Prostate gland (tissue), 2 donors: ENCODE data around the gene TCF20.

Experiments
- CTCF ChIP-seq, 4 experiments: fragments of 200-600 bp in 2 of 4; fragments of 450-650 bp in 2 of 4; sonication (generic) in 2 of 4; IDR thresholded peaks; 1 replicate in 3 of 4; 2 replicates in 1 of 4; pipeline ENCODE4 v1.5.1; 2016 to 2019; ENCODE audit warnings: antibody characterized with exemption in 4 of 4, mild to moderate bottlenecking in 2 of 4, moderate library complexity in 2 of 4
- POLR2A ChIP-seq: fragments of 450-650 bp; IDR thresholded peaks from one replicate; pipeline ENCODE4 v1.6.1; 2016; ENCODE audit warnings: antibody characterized with exemption, mild to moderate bottlenecking

DNA sequence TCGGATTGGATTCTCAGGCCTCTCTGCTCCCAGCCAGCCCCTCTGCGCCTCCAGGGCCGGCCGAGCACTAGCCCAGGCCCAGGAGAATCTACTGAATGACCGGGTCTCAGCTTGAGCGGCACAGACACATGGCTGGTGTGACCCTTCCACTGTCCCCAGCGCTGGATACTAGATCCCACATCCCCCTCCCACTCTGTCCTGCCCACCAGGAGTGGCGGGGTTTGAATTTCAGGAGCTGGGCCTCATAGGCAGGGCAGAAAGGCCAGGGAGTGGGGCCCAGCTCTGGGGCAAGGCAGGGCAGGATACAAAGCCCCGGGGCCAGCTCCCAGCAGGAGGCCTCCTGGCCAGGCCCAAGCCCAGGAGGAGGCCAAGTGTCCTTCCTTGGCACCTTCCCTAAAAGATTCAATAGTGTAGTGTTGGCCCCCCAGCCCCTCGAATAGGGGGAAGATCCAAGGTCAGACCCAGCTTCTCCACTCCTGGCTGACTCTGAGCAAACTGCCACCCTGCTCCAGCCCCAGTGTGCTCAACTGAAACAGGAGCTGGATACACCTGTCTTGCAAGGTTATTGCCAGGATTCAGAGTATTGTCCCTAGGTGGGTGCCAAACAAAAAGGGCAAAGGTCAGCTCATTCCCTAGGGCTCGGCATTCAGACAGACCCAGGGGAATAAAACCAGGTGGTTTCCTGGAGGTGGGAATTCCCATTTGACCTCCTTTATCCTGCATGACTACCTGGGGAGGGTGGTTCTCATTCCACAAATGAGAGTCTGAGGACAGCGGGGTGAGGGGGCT lies 22.5 kb upstream of the TCF20 start:
- TF ChIP-seq POLR2A, result no peak
- TF ChIP-seq CTCF (IDR thresholded peaks at IDR 0.05), result no peak
